Left lobe of liver (tissue), 2 donors: ENCODE results near the gene ROMO1. TPM values are rescaled to one million over a fixed set of nuclear protein-coding genes. Genes with fewer than 3 reads are reported as not detected.
A peak's percentile ranks its signal among the peaks of the same experiment; 100 is the strongest.

ENCODE experiments used
- ATAC-seq: fragments of 200-7000 bp; cut with Tn5 transposase; one replicate; pipeline ENCODE4 v1.9.1; 2020; ENCODE audit warnings: mild to moderate bottlenecking, moderate library complexity
- DNase-seq: peaks from one replicate; pipeline ENCODE4 v3.0.0-alpha.2; 2020; ENCODE audit warnings: low spot score
- total RNA-seq: library from RNA; stranded (reverse); gene quantifications from one replicate; pipeline ENCODE4 v1.2.1, GENCODE V29; 2021
- donor health status: DM: no; HTN: no; CAD: no; lungs with moderate emphysema.
- donor health status: DM: no; HTN: yes; CAD: no.

The ROMO1 gene
- total RNA-seq, 1 donor from 2014 or later, result 103 TPM

GRCh38 chr20:35729283-35729807 lies 30.1 kb downstream of the ROMO1 start:
- ATAC-seq (peak; percentile 11), DNase-seq (no peak)

DNA sequence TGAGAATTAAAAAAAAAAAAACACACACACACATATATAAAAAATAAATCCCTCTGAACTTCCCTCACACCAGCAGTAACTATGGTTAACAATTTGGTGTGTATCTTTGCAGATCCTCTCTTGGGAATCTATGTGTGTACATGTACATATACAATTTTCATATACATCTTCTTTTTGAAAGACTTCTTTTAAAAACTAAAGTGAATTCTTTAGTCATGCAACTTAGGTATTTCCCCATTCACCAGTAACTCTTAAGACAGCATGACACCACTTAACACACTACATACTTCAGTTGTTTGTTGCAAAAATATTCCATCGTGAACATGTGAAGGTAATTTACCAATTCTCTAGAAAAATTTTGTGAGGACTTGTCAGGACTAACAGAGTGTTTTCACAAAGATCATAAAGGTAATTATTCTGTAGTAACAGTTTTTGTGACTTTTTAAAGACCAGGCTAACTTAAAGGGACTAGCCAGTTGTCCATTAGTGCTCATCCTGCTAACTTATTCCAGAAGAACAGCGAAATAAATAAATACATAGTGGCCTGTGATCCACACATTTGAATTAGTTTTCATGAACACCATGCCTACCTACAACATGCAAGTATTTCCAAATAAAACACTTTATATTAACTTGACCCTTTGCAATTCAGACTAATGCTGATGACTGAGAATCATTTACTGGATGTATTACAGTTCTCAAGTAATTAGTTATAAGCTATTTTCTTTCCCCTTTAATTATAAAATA lies 30.8 kb downstream of the ROMO1 start:
- ATAC-seq (no peak), DNase-seq (no peak)

DNA sequence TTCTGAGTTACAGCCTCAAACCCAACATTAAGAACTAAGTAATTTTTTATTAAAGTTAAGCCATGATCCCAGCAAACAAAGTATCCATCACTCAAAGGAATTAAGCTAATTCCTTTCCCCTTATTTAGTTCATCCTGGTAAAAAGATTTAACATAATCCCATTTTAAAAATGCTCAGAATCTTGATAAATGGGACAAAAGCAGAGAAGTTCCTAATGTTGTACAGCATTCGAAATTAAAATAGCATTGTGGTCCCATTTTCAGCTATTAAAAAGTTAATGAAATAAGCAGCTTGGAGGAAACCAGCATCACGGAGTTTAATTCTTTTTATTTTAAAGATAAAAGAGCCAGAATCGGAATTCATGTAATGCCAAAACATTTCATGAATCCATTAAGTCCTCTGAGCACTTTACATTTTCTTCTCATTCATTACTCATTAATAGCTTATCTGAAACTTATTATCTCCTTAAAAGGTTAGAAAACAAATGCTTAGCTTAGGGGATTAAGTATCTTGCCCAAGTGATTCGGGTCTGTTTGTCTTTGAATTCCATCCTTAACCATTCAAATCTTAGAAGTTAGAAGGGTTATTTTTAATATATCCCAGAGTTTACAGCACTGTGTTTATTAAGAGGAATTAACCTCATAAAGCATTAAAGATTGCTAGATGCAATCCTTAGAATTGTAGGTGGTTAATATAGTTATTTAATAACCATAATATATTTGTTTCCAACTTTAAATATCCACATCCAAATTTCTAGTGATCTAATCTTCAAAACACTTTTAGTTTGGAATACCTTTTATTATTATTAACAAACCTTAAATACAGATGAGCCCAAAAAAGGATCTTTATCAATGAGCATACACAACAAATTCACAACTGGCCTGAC lies 31.6 kb downstream of the ROMO1 start:
- no peak for DNase-seq
- ATAC-seq, result no peak

GRCh38 chr20:35731469-35731788 lies 32.2 kb downstream of the ROMO1 start:
- DNase-seq, result no peak
- no peak for ATAC-seq

DNA sequence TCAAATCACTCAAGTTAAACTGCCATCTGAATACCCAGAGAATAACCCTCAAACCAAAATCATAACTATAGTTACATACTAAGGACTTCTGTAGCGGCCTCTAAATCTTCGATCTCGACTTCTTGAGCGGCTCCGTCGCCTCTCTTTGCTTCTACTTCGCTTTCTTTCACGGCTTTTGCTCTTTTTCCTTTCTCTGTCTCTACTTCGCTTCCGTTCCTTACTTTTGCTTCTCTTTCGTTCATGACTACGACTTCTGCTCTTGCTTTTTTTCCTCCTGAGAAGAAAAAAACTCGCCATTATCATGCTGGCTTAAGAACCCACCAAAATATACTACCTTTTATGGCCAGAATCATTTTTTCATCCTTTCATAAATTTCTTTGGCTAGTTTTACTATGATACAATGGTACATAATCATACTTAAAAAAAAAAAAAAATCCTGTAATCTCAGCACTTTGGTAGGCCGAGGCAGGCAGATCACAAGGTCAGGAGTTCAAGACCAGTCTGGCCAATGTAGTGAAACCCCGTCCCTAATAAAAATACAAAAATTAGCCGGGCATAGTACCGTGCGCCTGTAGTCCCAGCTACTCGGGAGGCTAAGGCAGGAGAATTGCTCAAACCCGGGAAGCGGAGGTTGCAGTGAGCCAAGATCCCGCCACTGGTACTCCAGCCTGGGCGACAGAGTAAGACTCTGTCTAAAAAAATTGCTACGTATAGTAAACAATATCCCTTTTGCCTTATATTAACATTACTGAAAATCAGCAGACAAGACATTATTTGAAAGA lies 32.8 kb downstream of the ROMO1 start:
- ATAC-seq (no peak), DNase-seq (no peak)

DNA sequence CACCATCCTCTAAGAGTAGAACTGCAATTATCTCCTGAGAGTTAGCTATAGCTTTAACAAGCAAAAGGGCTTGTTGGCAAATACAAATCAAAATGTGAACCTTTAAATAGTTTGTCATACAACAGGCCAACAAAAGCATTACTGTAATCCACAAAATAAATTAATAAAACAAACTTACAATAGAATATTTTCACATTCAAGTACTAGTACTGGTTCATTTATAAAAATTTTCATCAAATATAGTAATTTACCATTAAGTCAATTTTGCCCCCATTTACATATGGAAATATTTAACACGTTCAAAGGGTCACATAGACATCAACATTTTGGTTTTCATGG lies 33.4 kb downstream of the ROMO1 start:
- no peak for DNase-seq
- no peak for ATAC-seq

DNA sequence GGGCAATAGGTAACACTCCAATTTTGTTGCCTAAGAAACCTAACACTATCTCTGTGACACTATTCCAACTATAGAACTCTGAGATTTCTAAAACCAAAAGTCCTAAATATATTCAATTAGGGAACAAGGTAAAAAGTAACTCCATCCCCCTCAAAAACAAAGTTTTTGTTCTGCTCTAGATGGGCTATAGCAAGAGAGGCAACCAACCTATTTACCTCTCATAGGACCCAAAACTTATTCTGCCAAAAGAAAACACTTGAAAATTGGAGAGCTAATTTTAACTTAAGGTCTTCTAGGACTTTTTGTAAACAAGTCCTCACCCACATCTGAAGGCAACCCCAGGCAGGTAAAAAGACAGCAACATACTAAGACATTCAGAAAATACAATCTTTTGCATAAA lies 35.2 kb downstream of the ROMO1 start:
- no peak for ATAC-seq
- no peak for DNase-seq

- ATAC-seq (no peak), DNase-seq (no peak)
Observed at GRCh38 chr20:35734777-35735649, 35.8 kb downstream of the ROMO1 start.

GRCh38 chr20:35735826-35736470 lies 36.7 kb downstream of the ROMO1 start:
- ATAC-seq (no peak), DNase-seq (no peak)

GRCh38 chr20:35737865-35738333 lies 38.7 kb downstream of the ROMO1 start:
- ATAC-seq (no peak), DNase-seq (no peak)

- ATAC-seq (no peak), DNase-seq (no peak)
Observed at GRCh38 chr20:35738410-35739179, 39.4 kb downstream of the ROMO1 start.

GRCh38 chr20:35739294-35740163 lies 40.3 kb downstream of the ROMO1 start:
- no peak for ATAC-seq
- DNase-seq, result no peak

DNA sequence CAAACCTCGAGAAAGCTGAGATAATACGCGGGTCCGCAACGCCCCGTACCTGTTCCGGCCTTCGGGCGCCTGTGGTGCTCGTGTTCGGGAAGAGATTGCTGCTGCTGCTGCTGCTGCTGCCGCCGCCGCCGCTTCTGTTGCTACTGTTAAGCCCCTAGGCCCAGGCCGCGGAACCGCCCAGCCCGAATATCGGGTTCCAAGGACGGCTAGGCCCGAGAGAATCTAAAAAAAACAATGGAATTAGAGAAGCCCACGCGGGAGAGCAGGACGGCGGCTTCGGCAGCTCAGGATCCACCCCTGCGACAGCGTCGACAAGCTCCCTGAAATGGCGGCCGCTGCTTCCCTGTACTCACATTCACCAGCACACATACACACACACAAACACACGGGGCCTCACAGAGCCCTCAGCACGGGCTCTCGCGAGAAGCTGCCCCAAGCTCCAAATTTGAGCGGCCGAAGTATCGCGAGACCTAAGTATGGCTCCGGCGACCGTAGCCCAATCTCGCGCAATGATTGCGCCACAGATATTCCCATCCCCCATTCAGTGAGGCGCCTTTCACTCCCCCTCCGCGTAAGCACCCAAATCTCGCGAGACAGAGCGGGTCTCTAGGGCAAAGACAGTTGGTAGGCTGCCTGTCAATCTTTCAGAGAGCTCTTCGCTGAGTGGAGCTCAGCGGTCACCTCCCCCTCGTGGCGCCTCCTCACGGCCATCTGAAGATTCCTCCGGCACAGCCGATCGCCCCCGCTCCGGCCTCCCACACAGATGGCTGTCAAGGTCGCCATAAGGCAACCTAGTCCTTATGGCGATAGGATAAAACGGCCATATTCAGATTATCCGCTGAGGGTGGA lies 42.9 kb downstream of the ROMO1 start, which contains the start of gene RBM39:
TSS of gene RBM39 (minus strand) at position 369 of the 849 bp plus-strand sequence. CDS start 1,386 bp downstream, outside the sequence.
- DNase-seq, result peak; percentile 100
- peak; percentile 88 for ATAC-seq

GRCh38 chr20:35742741-35743523 lies 43.7 kb downstream of the ROMO1 start:
- DNase-seq (no peak), ATAC-seq (no peak)

DNA sequence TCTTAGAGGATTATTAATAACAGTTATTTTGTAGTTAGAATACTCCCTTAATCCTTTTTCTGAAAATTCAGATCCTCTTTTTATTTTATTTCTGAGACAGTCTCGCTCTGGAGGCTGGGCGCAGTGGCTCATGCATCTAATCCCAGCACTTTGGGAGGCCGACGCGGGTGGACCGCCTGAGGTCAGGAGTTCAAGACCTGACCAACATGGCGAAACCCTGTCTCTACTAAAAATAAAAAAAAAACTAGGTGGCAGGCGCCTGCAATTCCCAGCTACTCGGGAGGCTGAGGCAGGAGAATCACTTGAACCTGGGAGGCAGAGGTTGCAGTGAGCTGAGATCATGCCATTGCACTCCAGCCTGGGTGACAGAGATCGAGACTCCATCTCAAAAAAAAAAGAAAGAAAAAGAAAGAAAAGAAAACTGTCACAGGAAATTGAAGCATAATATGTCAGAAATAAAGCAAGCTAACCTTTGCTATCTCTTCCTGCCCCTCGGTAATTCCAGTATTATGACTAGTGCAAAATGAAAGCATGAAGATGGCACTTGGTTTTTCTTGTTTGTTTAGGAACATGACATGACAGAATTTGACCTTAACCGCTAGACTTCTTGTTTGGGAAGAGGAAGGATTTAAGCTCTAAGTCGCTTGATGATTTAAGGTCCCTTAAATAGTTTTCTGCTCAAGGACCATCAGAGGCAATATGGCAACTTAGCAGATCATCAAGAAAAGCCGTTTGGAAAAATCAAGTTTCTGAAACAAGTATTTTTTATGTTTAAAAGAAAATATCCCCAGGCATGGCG lies 44.7 kb downstream of the ROMO1 start:
- no peak for DNase-seq

More for the DNA sequence above, 44.7 kb downstream of the ROMO1 start:
- ATAC-seq, result no peak
